Measurements from ENCODE around the gene MDC1. TPM values are rescaled to one million over a fixed set of nuclear protein-coding genes. Genes with fewer than 3 reads are reported as not detected.

The MDC1 gene
- total and polyA plus RNA-seq, 2 experiments from 2014 or later: 17.2 to 32.7 TPM

DNA sequence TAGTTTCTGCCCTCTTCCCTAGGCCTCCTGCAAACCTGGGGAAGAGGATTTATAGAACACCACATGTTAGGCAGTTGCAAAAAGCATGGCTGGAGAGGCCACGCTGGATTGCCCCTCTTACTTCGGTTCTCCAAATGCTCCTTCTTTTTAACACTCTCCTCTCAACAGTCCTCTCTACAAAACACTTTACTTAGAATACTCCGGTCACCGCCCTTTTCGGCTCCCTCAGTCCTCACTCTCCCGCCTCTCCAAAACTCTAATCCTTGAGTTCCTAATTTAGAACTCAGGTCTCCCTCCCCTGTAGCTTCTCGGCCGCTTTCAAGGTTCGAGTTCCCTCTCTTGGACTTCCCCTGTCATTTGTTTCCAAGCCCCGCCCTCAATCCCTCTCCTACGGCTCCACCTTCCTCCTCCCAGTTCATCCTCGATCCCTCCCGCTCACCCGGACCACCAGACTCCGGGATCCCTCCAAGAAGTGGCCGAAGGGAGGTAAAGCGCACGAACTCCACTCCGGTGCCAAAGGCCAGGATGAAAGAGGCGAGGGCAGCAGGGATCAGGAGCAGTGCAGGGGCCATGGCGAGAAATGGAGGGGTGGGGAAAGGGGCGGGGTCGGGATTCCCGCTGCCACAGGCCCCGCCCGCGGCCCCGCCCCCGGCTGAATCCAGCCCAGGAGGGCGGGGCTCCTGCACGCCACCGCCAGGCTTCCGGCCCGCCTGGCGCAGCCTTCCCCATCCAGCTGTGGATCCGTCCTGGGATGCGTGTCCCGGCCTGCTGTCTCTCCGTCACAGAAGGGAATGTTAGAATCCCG is 26.5 kb downstream of the MDC1 start, which contains the start of gene NRM:
NRM (minus strand) TSS at position 582 of the 805 bp plus-strand sequence; CDS start at position 572, 10 bp downstream.
- Histone ChIP-seq H3K9me2 (ENCODE audit: insufficient read depth) (no peaks in the 10 kb centered on the region), H4K20me1 (replicated peaks; ENCODE audit: insufficient read depth) (no peaks in the 10 kb centered on the region), H3K79me2 (replicated peaks; ENCODE audit: insufficient read depth) (peaks cover under 1% of the 10 kb centered on the region; the same call in 1 of the 2 replicates), H3K4me3 (peak within 1 kb of the TSS; percentile 94), H3K27me3 (ENCODE audit: insufficient read depth) (0 out of 2 replicates have a peak, but pooled peaks cover 5% of the 10 kb centered on the region), H2AFZ (peak within 1 kb of the TSS; percentile 99; the same call in 1 of the 2 replicates), H3K4me2 (peak within 1 kb of the TSS; percentile 81), H3K4me1 (ENCODE audit: insufficient read depth) (peaks cover 26% of the 10 kb centered on the region), H3K36me3 (ENCODE audit: insufficient read depth) (no peaks in the 10 kb centered on the region), H3K27ac (ENCODE audit: low read depth) (peak within 1 kb of the TSS; percentile 90), H3F3A (replicated peaks; ENCODE audit: low read depth) (peaks cover 12% of the 10 kb centered on the region)
- Mint-ChIP-seq H3K4me1 (peaks cover 41% of the 10 kb centered on the region), H3K4me3 (peak within 1 kb of the TSS; percentile 88), H3K36me3 (ENCODE audit: low read depth) (peaks cover 12% of the 10 kb centered on the region), H3K27me3 (ENCODE audit: insufficient read depth, low read depth, poor library complexity) (peaks cover 30% of the 10 kb centered on the region), H3K27ac (peak within 1 kb of the TSS; percentile 80), H3K9me3 (no peaks in the 10 kb centered on the region)
- TF ChIP-seq CREB1 (CRISPR knock-in tag; IDR thresholded peaks at IDR 0.05; ENCODE audit: low read depth) (0 out of 2 replicates have a peak, but pooled peaks have one; percentile 34), STAT1 (IDR thresholded peaks at IDR 0.05; ENCODE audit: unreplicated experiment) (no peak), POLR2AphosphoS5 (IDR thresholded peaks at IDR 0.05; ENCODE audit: low read depth) (peak; percentile 79)
- DNase-seq (ENCODE audit: low spot score) (peak; percentile 95), ATAC-seq (peak; percentile 46)

DNA sequence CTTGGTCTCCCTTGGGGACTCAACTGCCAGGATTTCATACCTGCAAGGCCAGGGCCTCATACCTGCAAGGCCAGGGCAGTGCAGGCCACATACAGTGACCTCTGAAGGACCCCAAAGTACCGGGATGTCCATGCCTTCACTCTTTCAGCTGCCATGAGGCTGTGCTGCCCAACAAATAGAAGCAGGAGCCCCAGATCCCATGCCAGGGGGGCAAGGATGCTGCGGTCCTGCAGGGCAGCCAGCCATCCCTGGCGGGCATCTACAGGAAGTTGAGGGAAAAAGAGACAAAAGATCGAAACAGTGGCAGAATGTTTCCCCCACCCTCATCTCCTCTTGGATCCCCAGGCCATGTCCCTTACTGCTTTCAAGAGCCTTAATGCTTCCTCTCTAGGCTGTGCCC is 27.1 kb downstream of the MDC1 start:
- TF ChIP-seq EZH2 (IDR thresholded peaks at IDR 0.05; ENCODE audit: low read depth, unreplicated experiment) (no peak), ZNF331 (CRISPR knock-in tag; IDR thresholded peaks at IDR 0.05; ENCODE audit: low read depth) (no peak), CREB1 (CRISPR knock-in tag; IDR thresholded peaks at IDR 0.05; ENCODE audit: low read depth) (no peak), STAT1 (IDR thresholded peaks at IDR 0.05; ENCODE audit: unreplicated experiment) (no peak), NANOG (IDR thresholded peaks at IDR 0.05; ENCODE audit: borderline replicate concordance) (no peak), ZNF114 (CRISPR knock-in tag; IDR thresholded peaks at IDR 0.05) (no peak), EZH2phosphoT487 (IDR thresholded peaks at IDR 0.05; ENCODE audit: unreplicated experiment) (no peak)
- TF ChIP-seq, protein P1, sequence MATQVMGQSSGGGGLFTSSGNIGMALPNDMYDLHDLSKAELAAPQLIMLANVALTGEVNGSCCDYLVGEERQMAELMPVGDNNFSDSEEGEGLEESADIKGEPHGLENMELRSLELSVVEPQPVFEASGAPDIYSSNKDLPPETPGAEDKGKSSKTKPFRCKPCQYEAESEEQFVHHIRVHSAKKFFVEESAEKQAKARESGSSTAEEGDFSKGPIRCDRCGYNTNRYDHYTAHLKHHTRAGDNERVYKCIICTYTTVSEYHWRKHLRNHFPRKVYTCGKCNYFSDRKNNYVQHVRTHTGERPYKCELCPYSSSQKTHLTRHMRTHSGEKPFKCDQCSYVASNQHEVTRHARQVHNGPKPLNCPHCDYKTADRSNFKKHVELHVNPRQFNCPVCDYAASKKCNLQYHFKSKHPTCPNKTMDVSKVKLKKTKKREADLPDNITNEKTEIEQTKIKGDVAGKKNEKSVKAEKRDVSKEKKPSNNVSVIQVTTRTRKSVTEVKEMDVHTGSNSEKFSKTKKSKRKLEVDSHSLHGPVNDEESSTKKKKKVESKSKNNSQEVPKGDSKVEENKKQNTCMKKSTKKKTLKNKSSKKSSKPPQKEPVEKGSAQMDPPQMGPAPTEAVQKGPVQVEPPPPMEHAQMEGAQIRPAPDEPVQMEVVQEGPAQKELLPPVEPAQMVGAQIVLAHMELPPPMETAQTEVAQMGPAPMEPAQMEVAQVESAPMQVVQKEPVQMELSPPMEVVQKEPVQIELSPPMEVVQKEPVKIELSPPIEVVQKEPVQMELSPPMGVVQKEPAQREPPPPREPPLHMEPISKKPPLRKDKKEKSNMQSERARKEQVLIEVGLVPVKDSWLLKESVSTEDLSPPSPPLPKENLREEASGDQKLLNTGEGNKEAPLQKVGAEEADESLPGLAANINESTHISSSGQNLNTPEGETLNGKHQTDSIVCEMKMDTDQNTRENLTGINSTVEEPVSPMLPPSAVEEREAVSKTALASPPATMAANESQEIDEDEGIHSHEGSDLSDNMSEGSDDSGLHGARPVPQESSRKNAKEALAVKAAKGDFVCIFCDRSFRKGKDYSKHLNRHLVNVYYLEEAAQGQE (IDR thresholded peaks at IDR 0.05; ENCODE audit: unreplicated experiment): no peak
- TF ChIP-seq, protein P2, sequence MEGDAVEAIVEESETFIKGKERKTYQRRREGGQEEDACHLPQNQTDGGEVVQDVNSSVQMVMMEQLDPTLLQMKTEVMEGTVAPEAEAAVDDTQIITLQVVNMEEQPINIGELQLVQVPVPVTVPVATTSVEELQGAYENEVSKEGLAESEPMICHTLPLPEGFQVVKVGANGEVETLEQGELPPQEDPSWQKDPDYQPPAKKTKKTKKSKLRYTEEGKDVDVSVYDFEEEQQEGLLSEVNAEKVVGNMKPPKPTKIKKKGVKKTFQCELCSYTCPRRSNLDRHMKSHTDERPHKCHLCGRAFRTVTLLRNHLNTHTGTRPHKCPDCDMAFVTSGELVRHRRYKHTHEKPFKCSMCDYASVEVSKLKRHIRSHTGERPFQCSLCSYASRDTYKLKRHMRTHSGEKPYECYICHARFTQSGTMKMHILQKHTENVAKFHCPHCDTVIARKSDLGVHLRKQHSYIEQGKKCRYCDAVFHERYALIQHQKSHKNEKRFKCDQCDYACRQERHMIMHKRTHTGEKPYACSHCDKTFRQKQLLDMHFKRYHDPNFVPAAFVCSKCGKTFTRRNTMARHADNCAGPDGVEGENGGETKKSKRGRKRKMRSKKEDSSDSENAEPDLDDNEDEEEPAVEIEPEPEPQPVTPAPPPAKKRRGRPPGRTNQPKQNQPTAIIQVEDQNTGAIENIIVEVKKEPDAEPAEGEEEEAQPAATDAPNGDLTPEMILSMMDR (conservative IDR thresholded peaks at IDR 0.05; ENCODE audit: low read depth in 2 of 2): no peak
- TF ChIP-seq, protein P3, sequence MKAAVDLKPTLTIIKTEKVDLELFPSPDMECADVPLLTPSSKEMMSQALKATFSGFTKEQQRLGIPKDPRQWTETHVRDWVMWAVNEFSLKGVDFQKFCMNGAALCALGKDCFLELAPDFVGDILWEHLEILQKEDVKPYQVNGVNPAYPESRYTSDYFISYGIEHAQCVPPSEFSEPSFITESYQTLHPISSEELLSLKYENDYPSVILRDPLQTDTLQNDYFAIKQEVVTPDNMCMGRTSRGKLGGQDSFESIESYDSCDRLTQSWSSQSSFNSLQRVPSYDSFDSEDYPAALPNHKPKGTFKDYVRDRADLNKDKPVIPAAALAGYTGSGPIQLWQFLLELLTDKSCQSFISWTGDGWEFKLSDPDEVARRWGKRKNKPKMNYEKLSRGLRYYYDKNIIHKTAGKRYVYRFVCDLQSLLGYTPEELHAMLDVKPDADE (IDR thresholded peaks at IDR 0.05): no peak
- H3F3A ChIP-seq (replicated peaks; ENCODE audit: low read depth): peaks cover 12% of the 10 kb centered on the region
- Mint-ChIP-seq H3K36me3 (ENCODE audit: low read depth) (peaks cover 18% of the 10 kb centered on the region), H3K4me3 (peak overlapping the region; percentile 88), H3K27me3 (ENCODE audit: insufficient read depth, low read depth, poor library complexity) (peaks cover 34% of the 10 kb centered on the region), H3K27ac (peak overlapping the region; percentile 80; the same call in 1 of the 2 replicates), H3K4me1 (peaks cover 48% of the 10 kb centered on the region), H3K9me3 (no peaks in the 10 kb centered on the region; the same call in 2 of the 3 replicates)
- peak overlapping the region; percentile 99; the same call in 1 of the 2 replicates for H2AFZ ChIP-seq
- peaks cover 7% of the 10 kb centered on the region; the same call in 1 of the 2 replicates for H3K79me2 ChIP-seq (replicated peaks; ENCODE audit: insufficient read depth)
- no peaks in the 10 kb centered on the region for H3K36me3 ChIP-seq (ENCODE audit: insufficient read depth)
- ATAC-seq (no peak), DNase-seq (ENCODE audit: low spot score) (no peak)
- no peaks in the 10 kb centered on the region for H4K20me1 ChIP-seq (replicated peaks; ENCODE audit: insufficient read depth)
- H3K4me2 ChIP-seq: peak overlapping the region; percentile 81
- peak overlapping the region; percentile 90 for H3K27ac ChIP-seq (ENCODE audit: low read depth)
- H3K4me3 ChIP-seq: peak overlapping the region; percentile 94
- H3K27me3 ChIP-seq (ENCODE audit: insufficient read depth): 0 out of 2 replicates have a peak, but pooled peaks cover 5% of the 10 kb centered on the region
- no peaks in the 10 kb centered on the region for H3K9me2 ChIP-seq (ENCODE audit: insufficient read depth)
- H3K4me1 ChIP-seq (ENCODE audit: insufficient read depth): peaks cover 30% of the 10 kb centered on the region
